OCI-LY3 (cell line): Measurements from ENCODE around the gene ODF2L.

Source experiments
- EZH2phosphoT487 ChIP-seq: fragments of 200-600 bp; shearing (Covaris generic); IDR thresholded peaks from 2 replicates; pipeline ENCODE4 v1.6.1; 2018; ENCODE audit warnings: antibody characterized with exemption, mixed run types, low read depth
- TF ChIP-seq, protein P1 (sequence below): fragments of 200-600, 300-600 bp; sonication (generic); IDR thresholded peaks from 2 replicates; pipeline ENCODE4 v1.5.1; 2014; ENCODE audit warnings: antibody characterized with exemption, low read length, low read depth

DNA sequence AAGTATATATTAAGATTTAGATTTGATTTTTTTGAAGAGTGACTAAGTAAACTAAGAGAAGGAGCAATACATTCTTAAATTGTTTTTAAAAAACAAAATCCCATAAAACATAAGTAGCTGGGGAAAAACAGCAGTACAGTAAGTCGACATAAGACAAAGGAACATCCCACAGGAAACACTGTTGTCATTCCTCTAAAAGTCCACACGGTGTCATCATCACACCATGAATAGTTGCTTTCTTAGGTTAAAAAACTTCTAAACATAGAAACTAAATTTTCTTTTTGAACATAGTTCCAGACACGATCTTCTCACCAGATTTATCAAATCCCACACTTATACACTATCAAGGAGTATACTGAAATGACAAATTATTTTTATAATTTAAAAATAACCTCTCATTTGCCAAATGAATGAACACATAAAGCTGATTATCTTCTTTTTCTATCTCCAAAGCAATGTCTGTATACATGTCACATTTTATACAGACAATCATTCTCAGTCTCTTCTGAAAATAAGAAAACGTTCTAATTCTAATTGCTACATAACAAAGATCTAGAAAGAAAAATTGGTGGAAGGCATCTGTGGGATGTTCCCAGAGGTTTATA, 15.8 kb downstream of the ODF2L start:
- TF ChIP-seq, protein P1, sequence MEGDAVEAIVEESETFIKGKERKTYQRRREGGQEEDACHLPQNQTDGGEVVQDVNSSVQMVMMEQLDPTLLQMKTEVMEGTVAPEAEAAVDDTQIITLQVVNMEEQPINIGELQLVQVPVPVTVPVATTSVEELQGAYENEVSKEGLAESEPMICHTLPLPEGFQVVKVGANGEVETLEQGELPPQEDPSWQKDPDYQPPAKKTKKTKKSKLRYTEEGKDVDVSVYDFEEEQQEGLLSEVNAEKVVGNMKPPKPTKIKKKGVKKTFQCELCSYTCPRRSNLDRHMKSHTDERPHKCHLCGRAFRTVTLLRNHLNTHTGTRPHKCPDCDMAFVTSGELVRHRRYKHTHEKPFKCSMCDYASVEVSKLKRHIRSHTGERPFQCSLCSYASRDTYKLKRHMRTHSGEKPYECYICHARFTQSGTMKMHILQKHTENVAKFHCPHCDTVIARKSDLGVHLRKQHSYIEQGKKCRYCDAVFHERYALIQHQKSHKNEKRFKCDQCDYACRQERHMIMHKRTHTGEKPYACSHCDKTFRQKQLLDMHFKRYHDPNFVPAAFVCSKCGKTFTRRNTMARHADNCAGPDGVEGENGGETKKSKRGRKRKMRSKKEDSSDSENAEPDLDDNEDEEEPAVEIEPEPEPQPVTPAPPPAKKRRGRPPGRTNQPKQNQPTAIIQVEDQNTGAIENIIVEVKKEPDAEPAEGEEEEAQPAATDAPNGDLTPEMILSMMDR: peak; percentile 66
- TF ChIP-seq EZH2phosphoT487: no peak
